Measurements from ENCODE around the gene ROM1. TPM values are rescaled to one million over a fixed set of nuclear protein-coding genes. Genes with fewer than 3 reads are reported as not detected.

Gene ROM1, protein sequence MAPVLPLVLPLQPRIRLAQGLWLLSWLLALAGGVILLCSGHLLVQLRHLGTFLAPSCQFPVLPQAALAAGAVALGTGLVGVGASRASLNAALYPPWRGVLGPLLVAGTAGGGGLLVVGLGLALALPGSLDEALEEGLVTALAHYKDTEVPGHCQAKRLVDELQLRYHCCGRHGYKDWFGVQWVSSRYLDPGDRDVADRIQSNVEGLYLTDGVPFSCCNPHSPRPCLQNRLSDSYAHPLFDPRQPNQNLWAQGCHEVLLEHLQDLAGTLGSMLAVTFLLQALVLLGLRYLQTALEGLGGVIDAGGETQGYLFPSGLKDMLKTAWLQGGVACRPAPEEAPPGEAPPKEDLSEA
- 1.5 and 1.9 TPM in 2 replicates for total RNA-seq
- 2.1 and 3.2 TPM in 2 replicates for polyA plus RNA-seq

DNA sequence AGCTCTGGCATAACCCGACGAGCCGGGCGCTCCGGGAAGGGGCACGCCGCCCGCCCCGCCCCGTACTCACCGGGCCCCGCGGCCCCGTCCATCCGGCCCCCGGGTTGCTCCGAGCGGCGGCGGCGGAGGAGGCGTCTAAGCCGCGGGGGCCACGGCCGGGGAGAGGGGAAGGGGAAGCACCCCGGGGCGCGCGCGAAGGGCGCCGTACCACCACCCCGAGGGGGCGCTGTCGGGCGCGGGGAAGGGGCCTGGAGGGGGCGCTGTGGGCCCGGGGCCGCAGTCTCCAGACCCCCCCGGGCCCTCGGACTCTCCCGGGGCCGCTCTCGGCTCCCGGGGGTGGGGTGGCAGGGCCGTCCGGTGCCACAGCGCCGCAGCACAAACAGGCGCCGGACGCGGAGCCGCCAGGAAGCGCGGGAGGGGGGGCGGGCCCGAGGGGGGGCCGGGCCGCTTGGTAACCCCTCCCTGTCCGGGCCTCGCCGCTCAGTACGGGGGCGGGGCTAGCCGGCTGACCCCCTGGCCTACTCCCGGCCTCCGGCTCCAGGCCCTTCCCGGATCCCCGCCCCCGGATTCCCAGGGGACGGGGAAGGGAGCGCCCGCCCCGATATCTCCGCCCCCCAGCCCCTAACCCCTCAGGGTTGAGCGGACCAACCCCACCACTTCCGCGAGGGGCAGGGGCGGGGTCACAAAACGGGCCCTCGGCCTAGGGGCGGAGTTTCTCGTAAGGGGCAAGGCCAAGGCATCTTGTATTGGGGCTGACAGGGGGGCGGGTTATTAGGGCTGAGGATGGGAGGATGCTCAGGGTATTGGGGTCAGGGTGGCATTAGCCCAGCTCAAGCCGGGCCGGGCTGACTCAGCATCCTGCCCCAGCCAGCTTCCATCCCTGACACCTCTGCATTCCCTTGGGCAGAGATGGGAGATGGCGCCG is at the start of gene ROM1, which contains the start of gene EML3:
Gene ROM1, plus strand, starts transcription at position 892 of the 925 bp plus-strand sequence. Its CDS starts 25 bp downstream, at position 917.
Gene EML3, minus strand, starts transcription at position 410 of the 925 bp plus-strand sequence. Its CDS starts 318 bp downstream, at position 92.
- H3K36me3 ChIP-seq (replicated peaks; ENCODE audit: insufficient read depth, low read depth) = no peaks in the 10 kb centered on the region
- WGBS (ENCODE audit: low lambda C conversion rate, missing lambda C conversion rate) = 30% methylated on average over 8 of the region's 91 CpGs

DNA sequence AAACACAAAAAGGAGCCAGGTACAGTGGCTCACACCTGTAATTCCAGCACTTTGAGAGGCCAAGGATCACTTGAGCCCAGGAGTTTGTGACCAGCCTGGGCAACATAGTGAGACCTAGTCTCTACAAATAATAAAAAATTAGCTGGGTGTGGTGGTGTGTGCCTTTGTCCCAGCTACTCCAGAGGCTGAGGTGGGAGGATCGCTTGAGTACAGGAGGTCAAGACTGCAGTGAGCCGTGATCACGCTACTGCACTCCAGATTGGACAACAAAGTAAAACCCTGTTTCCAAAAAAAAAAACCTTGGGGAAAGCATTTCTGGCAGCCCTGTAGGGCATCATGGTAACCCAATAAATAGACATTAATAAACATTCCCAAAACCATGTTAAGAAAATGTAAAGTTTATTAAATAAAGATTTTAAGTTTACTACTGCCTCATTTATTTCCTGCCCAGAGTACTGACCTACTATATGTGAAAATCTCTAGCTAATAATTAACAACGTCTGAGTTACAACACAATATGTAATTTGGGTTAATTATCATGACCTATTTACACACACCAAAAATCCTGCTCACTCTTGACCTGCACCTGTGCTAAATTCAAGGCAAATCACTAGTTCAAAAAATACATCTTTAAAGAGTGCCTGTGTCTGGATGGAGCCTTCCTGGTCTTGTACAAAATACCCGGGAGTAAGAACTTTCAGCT is 47.8 kb upstream of the ROM1 start:
- TF ChIP-seq, protein P1, sequence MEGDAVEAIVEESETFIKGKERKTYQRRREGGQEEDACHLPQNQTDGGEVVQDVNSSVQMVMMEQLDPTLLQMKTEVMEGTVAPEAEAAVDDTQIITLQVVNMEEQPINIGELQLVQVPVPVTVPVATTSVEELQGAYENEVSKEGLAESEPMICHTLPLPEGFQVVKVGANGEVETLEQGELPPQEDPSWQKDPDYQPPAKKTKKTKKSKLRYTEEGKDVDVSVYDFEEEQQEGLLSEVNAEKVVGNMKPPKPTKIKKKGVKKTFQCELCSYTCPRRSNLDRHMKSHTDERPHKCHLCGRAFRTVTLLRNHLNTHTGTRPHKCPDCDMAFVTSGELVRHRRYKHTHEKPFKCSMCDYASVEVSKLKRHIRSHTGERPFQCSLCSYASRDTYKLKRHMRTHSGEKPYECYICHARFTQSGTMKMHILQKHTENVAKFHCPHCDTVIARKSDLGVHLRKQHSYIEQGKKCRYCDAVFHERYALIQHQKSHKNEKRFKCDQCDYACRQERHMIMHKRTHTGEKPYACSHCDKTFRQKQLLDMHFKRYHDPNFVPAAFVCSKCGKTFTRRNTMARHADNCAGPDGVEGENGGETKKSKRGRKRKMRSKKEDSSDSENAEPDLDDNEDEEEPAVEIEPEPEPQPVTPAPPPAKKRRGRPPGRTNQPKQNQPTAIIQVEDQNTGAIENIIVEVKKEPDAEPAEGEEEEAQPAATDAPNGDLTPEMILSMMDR (IDR thresholded peaks at IDR 0.05; ENCODE audit: poor library complexity) = no peak
- no peak for TF ChIP-seq EZH2phosphoT487 (IDR thresholded peaks at IDR 0.05; ENCODE audit: low read depth, severe bottlenecking, unreplicated experiment)
- no peak for TF ChIP-seq EZH2 (IDR thresholded peaks at IDR 0.05; ENCODE audit: borderline replicate concordance)
- H2AFZ ChIP-seq = no peak overlapping the region
- WGBS (ENCODE audit: low lambda C conversion rate, missing lambda C conversion rate) = 80% methylated on average over 5 of the region's 5 CpGs
- no peak for DNase-seq (ENCODE audit: low spot score)
- H3K9me3 ChIP-seq (ENCODE audit: low read depth) = no peaks in the 10 kb centered on the region
- H3K27me3 ChIP-seq = no peaks in the 10 kb centered on the region
- H3K27ac ChIP-seq = peak overlapping the region; percentile 65
- H3K36me3 ChIP-seq (replicated peaks; ENCODE audit: insufficient read depth, low read depth) = no peaks in the 10 kb centered on the region
- peaks cover 20% of the 10 kb centered on the region for H4K20me1 ChIP-seq (ENCODE audit: insufficient read depth, poor library complexity, severe bottlenecking)
- H3K4me3 ChIP-seq = no peak overlapping the region
- H3K4me1 ChIP-seq (ENCODE audit: insufficient read depth) = peaks cover 6% of the 10 kb centered on the region
- H3K79me2 ChIP-seq = peaks cover 64% of the 10 kb centered on the region
- H3K9me2 ChIP-seq (replicated peaks; ENCODE audit: insufficient read depth) = no peaks in the 10 kb centered on the region
- H3K4me2 ChIP-seq = peak overlapping the region; percentile 4

More for the DNA sequence above, at the start of gene ROM1, which contains the start of gene EML3:
- no peak for TF ChIP-seq EZH2phosphoT487 (IDR thresholded peaks at IDR 0.05; ENCODE audit: low read depth, severe bottlenecking, unreplicated experiment)
- no peak for TF ChIP-seq EZH2 (IDR thresholded peaks at IDR 0.05; ENCODE audit: borderline replicate concordance)
- TF ChIP-seq, protein P1 (IDR thresholded peaks at IDR 0.05; ENCODE audit: poor library complexity) = peak; percentile 94
- DNase-seq (ENCODE audit: low spot score) = peak; percentile 88
- peak within 1 kb of the TSS; percentile 88 for H2AFZ ChIP-seq
- H3K4me2 ChIP-seq = peak within 1 kb of the TSS; percentile 98
- H3K9me3 ChIP-seq (ENCODE audit: low read depth) = no peaks in the 10 kb centered on the region
- H3K27ac ChIP-seq = peak within 1 kb of the TSS; percentile 97
- no peaks in the 10 kb centered on the region for H3K9me2 ChIP-seq (replicated peaks; ENCODE audit: insufficient read depth)
- H3K4me1 ChIP-seq (ENCODE audit: insufficient read depth) = peaks cover 15% of the 10 kb centered on the region
- peak within 1 kb of the TSS; percentile 87 for H3K4me3 ChIP-seq
- H3K27me3 ChIP-seq = no peaks in the 10 kb centered on the region
- no peaks in the 10 kb centered on the region for H4K20me1 ChIP-seq (ENCODE audit: insufficient read depth, poor library complexity, severe bottlenecking)
- peaks cover 11% of the 10 kb centered on the region for H3K79me2 ChIP-seq

DNA sequence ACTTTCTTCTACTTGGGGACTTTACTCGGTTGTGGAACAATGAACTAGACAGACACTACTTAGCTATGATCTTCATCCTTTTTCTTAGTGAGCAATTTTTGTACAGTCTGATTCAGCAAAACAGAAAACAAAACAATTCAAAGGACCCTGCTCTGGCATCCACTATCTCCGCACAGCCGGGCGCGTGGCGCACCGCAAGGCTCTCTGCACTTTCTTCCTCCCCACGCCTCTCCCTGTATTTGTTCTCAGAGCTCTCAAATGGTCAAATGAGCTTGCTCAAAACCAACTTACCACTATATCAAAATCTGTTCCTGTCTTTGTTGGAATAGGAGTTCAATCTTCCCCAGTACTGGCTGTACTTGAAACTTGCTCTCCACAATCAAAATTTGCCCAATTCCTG is 46.8 kb upstream of the ROM1 start:
- H4K20me1 ChIP-seq (ENCODE audit: insufficient read depth, poor library complexity, severe bottlenecking) = peaks cover 23% of the 10 kb centered on the region
- H3K27me3 ChIP-seq = no peaks in the 10 kb centered on the region
- 93% methylated on average over 8 of the region's 8 CpGs for WGBS (ENCODE audit: low lambda C conversion rate, missing lambda C conversion rate)
- H3K9me2 ChIP-seq (replicated peaks; ENCODE audit: insufficient read depth) = no peaks in the 10 kb centered on the region
- H3K9me3 ChIP-seq (ENCODE audit: low read depth) = no peaks in the 10 kb centered on the region
- no peak overlapping the region for H3K4me2 ChIP-seq
- no peak overlapping the region for H2AFZ ChIP-seq
- TF ChIP-seq EZH2phosphoT487 (IDR thresholded peaks at IDR 0.05; ENCODE audit: low read depth, severe bottlenecking, unreplicated experiment) (no peak), EZH2 (IDR thresholded peaks at IDR 0.05; ENCODE audit: borderline replicate concordance) (no peak)
- TF ChIP-seq, protein P1 (IDR thresholded peaks at IDR 0.05; ENCODE audit: poor library complexity) = no peak
- H3K79me2 ChIP-seq = peaks cover 74% of the 10 kb centered on the region
- no peaks in the 10 kb centered on the region for H3K36me3 ChIP-seq (replicated peaks; ENCODE audit: insufficient read depth, low read depth)
- H3K4me3 ChIP-seq = no peak overlapping the region
- peaks cover under 1% of the 10 kb centered on the region for H3K4me1 ChIP-seq (ENCODE audit: insufficient read depth)
- DNase-seq (ENCODE audit: low spot score) = no peak
- H3K27ac ChIP-seq = no peak overlapping the region

Measured in hepatocyte (in vitro differentiated cells).